ENCODE results near the gene MLANA.

MLANA gene, protein sequence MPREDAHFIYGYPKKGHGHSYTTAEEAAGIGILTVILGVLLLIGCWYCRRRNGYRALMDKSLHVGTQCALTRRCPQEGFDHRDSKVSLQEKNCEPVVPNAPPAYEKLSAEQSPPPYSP

DNA sequence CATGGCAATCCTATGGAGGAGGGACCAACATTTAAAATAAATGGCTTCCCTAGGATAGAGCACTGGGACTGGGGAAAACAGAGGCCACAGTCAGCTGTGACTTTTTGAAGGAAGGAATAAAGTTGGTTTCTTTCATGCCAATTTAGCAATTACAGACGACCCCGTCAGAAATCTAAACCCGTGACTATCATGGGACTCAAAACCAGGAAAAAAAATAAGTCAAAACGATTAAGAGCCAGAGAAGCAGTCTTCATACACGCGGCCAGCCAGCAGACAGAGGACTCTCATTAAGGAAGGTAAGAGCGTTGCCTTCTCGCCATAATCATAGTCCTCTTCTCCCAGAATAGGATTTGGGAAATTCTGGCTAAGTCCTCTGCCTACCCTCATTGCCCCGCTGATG, at the start of gene MLANA:
Gene MLANA (plus strand): TSS at position 249 of the 400 bp plus-strand sequence. CDS start 1,586 bp downstream, outside the sequence.
- no peaks in the 10 kb centered on the region for H3K9me3 ChIP-seq (ENCODE audit: control insufficient read depth in 2 of 2, low read length in 2 of 2)
- no peaks in the 10 kb centered on the region for H3K27me3 ChIP-seq (ENCODE audit: control insufficient read depth in 2 of 2, insufficient read depth in 2 of 2, low read length in 2 of 2)
- H3K36me3 ChIP-seq (ENCODE audit: control insufficient read depth in 2 of 2, insufficient read depth in 2 of 2, low read length in 2 of 2), result peaks cover 0 to 1% of the 10 kb centered on the region in 2 donors
- H3K4me3 ChIP-seq (ENCODE audit: low read length in 2 of 2), result no peak within 1 kb of the TSS
- H3K9ac ChIP-seq (ENCODE audit: low read depth in 1 of 2, low read length in 2 of 2), result no peak within 1 kb of the TSS
- H3K27ac ChIP-seq (ENCODE audit: low read depth in 2 of 2, low read length in 2 of 2), result no peak within 1 kb of the TSS
- no peaks in the 10 kb centered on the region for H3K4me1 ChIP-seq (ENCODE audit: control insufficient read depth in 2 of 2, insufficient read depth in 2 of 2, low read length in 2 of 2)

DNA sequence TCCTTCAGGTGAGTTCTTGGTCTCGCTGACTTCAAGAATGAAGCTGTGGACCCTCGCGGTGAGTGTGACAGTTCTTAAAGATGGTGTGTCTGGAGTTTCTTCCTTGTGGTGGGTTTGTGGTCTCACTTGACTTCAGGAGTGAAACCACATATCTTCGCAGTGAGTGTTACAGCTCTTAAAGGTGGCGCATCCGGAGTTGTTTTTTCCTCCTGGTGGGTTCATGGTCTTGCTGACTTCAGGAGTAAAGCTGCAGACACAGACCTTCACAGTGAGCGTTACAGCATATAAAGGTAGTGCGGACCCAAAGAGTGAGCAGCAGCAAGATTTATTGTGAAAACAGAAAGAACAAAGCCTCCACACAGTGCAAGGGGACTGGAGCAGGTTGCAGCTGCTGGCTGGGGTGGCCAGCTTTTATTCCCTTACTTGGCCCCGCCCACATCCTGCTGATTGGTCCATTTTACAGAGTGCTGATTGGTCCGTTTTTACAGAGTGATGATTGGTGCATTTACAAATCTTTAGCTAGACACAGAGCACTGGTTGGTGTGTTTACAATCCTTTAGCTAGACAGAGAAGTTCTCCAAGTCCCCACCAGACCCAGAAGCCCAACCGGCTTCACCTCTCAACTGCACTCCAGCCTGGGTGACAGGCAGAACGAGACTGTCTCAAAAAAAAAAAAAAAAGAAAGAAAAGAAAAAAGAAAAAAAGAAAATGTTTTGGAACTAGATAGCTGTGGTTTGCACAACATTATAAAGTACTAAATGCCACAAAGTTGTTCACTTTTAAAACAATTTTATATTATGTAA, 48.7 kb upstream of the MLANA start:
- Histone ChIP-seq H3K4me3 (ENCODE audit: low read length in 2 of 2) (peak overlapping the region in 1 of 2 donors; percentile 20), H3K27ac (ENCODE audit: low read depth in 2 of 2, low read length in 2 of 2) (no peak overlapping the region), H3K27me3 (ENCODE audit: control insufficient read depth in 2 of 2, insufficient read depth in 2 of 2, low read length in 2 of 2) (no peaks in the 10 kb centered on the region), H3K36me3 (ENCODE audit: control insufficient read depth in 2 of 2, insufficient read depth in 2 of 2, low read length in 2 of 2) (peaks cover 0 to 3% of the 10 kb centered on the region in 2 donors), H3K9me3 (ENCODE audit: control insufficient read depth in 2 of 2, low read length in 2 of 2) (no peaks in the 10 kb centered on the region), H3K9ac (ENCODE audit: low read depth in 1 of 2, low read length in 2 of 2) (no peak overlapping the region), H3K4me1 (ENCODE audit: control insufficient read depth in 2 of 2, insufficient read depth in 2 of 2, low read length in 2 of 2) (peaks cover 15 to 27% of the 10 kb centered on the region in 2 donors)

DNA sequence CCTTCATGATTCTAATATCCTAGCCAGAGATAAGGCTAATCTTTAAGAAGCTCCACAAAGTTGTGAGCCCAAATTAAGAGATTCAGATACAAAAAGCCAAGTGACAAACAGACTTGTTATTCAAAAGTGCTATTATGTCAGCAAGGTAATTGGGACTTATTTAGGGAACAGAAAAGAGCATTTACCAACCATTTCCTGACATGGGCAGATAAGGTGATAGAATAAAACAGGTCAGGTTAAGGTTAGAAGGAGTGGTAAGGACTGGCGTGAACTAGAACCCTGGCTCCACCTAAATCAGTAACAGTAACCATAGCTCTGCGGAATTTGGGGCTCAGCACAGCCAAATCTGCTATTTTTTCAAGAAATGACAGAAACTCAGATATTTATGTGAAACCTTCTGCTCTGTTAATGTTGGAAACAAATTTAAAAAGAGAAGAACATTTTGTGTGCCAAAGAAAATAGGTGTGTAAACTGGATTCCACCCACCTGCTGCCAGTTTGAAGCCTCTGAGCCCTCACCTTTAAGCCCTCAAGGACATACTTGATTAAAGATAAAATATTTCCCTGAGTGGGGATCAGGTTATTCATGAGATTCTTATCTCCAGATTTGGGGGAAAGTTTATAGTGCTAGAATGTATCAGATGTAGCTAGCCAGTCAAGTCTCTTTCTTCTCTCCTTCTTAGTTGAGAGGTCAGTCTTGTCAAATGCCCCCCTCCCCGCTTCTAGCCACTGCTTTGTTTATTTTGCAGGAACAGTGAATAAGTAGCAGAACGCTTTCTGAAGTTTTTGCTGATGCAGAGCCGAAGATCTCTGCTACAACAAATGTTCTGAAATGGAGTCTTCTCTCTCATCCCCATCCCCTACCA, 47.5 kb upstream of the MLANA start:
- Histone ChIP-seq H3K27me3 (ENCODE audit: control insufficient read depth in 2 of 2, insufficient read depth in 2 of 2, low read length in 2 of 2) (no peaks in the 10 kb centered on the region), H3K4me3 (ENCODE audit: low read length in 2 of 2) (peak overlapping the region in 1 of 2 donors; percentile 7), H3K9ac (ENCODE audit: low read depth in 1 of 2, low read length in 2 of 2) (peak overlapping the region in 1 of 2 donors; percentile 29), H3K27ac (ENCODE audit: low read depth in 2 of 2, low read length in 2 of 2) (peak overlapping the region in 1 of 2 donors; percentile 13), H3K4me1 (ENCODE audit: control insufficient read depth in 2 of 2, insufficient read depth in 2 of 2, low read length in 2 of 2) (peaks cover 15 to 27% of the 10 kb centered on the region in 2 donors), H3K9me3 (ENCODE audit: control insufficient read depth in 2 of 2, low read length in 2 of 2) (no peaks in the 10 kb centered on the region), H3K36me3 (ENCODE audit: control insufficient read depth in 2 of 2, insufficient read depth in 2 of 2, low read length in 2 of 2) (peaks cover 0 to 3% of the 10 kb centered on the region in 2 donors)

DNA sequence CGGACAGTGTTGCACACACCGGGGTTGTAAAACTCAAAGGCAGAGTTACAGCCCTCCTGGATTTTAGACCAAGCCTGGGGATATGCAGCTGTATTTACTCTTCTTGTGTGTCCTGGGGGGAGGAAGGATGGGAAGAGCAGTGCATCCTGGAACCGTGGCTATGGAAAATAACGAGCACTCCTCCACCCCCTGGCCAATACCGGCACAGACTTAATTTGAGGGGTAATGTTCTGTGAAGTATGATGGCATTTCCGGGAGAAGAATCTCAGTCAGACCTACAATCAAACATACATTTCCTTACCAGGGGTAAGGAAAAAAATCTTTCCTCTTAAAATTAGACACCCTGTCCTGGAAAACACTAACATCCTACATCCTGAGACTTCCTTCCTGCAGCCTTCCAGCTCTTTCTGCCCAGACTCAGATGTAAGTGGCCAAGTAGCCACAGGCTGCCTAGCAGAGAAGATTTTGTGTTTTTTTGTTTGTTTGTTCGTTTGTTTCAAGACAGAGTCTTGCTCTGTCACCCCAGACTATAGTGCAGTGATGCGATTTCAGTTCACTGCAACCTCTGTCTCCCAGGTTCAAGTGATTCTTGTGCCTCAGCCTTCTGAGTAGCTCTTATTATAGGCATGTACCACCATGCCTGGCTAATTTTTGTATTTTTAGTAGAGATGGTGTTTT, 46.8 kb upstream of the MLANA start:
- Histone ChIP-seq H3K36me3 (ENCODE audit: control insufficient read depth in 2 of 2, insufficient read depth in 2 of 2, low read length in 2 of 2) (peaks cover 0 to 3% of the 10 kb centered on the region in 2 donors), H3K27me3 (ENCODE audit: control insufficient read depth in 2 of 2, insufficient read depth in 2 of 2, low read length in 2 of 2) (no peaks in the 10 kb centered on the region), H3K4me1 (ENCODE audit: control insufficient read depth in 2 of 2, insufficient read depth in 2 of 2, low read length in 2 of 2) (peaks cover 15 to 23% of the 10 kb centered on the region in 2 donors), H3K9me3 (ENCODE audit: control insufficient read depth in 2 of 2, low read length in 2 of 2) (no peaks in the 10 kb centered on the region), H3K4me3 (ENCODE audit: low read length in 2 of 2) (peak overlapping the region in 1 of 2 donors; percentile 7), H3K9ac (ENCODE audit: low read depth in 1 of 2, low read length in 2 of 2) (peak overlapping the region in 1 of 2 donors; percentile 29), H3K27ac (ENCODE audit: low read depth in 2 of 2, low read length in 2 of 2) (peak overlapping the region in 1 of 2 donors; percentile 13)

DNA sequence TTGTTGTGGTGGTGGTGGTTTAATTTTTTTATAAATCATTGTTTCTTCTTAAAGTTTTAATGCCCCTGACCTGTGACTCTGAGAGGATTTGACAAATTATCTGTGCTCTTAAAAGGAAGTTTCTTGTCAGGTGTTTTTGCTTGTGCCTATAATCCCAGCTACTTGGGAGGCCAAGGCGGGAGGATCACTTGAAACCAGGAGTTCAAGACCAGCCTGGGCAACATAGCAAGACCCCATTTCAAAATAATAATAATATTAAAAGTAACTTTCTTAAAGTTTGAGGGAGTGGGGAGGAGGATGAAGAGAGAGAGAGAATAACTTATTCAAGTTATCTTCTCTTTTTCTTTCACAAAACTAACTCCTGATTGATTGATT, 45.5 kb upstream of the MLANA start:
- H3K27ac ChIP-seq (ENCODE audit: low read depth in 2 of 2, low read length in 2 of 2), result no peak overlapping the region

DNA sequence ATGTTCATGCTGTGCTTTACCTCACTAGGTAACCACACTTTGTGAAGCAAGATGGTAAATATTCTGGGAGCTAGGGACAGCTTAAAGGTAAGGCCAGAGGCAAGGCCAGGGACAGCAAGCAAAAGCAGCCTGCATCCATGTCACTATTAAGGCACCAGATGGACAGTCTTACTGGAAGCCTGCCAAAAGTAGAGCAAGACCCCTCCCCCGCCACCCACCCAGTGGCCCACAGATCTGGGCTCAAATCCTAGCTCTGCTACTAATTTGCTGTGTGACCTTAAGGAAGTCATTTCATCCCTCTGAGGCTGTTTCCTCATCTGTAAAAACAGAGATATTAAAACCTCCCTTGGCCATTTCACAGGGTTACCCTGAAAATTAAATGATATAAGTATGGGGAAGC, 44.6 kb upstream of the MLANA start:
- Histone ChIP-seq H3K36me3 (ENCODE audit: control insufficient read depth in 2 of 2, insufficient read depth in 2 of 2, low read length in 2 of 2) (peaks cover 0 to 3% of the 10 kb centered on the region in 2 donors), H3K4me3 (ENCODE audit: low read length in 2 of 2) (no peak overlapping the region), H3K9me3 (ENCODE audit: control insufficient read depth in 2 of 2, low read length in 2 of 2) (no peaks in the 10 kb centered on the region), H3K27me3 (ENCODE audit: control insufficient read depth in 2 of 2, insufficient read depth in 2 of 2, low read length in 2 of 2) (no peaks in the 10 kb centered on the region), H3K27ac (ENCODE audit: low read depth in 2 of 2, low read length in 2 of 2) (no peak overlapping the region), H3K9ac (ENCODE audit: low read depth in 1 of 2, low read length in 2 of 2) (no peak overlapping the region), H3K4me1 (ENCODE audit: control insufficient read depth in 2 of 2, insufficient read depth in 2 of 2, low read length in 2 of 2) (peaks cover 10 to 22% of the 10 kb centered on the region in 2 donors)

More for the DNA sequence above, 45.5 kb upstream of the MLANA start:
- Histone ChIP-seq H3K4me1 (ENCODE audit: control insufficient read depth in 2 of 2, insufficient read depth in 2 of 2, low read length in 2 of 2) (peaks cover 10 to 17% of the 10 kb centered on the region in 2 donors), H3K9me3 (ENCODE audit: control insufficient read depth in 2 of 2, low read length in 2 of 2) (no peaks in the 10 kb centered on the region), H3K4me3 (ENCODE audit: low read length in 2 of 2) (no peak overlapping the region), H3K9ac (ENCODE audit: low read depth in 1 of 2, low read length in 2 of 2) (no peak overlapping the region), H3K27me3 (ENCODE audit: control insufficient read depth in 2 of 2, insufficient read depth in 2 of 2, low read length in 2 of 2) (no peaks in the 10 kb centered on the region), H3K36me3 (ENCODE audit: control insufficient read depth in 2 of 2, insufficient read depth in 2 of 2, low read length in 2 of 2) (peaks cover 0 to 3% of the 10 kb centered on the region in 2 donors)

DNA sequence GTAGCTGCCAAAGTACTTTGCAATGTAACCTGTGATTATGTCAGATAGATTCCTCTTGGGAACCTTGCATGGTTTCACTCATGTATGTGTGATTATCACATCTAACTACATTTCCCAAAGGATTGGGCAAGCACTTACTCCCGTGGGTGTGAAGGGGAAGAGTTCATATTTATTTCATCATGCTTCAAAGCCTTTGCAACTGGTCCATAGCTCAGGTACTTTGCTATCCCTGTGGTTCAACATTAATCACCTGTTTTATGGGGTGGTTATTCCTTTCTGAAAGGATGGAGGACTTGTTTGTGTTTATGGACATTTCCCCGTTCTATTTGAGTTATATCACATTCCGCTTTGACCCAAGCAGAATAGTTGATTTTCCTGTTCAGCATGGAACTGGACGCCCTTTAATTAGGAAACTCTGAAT, 44.2 kb upstream of the MLANA start:
- no peak overlapping the region for H3K4me3 ChIP-seq (ENCODE audit: low read length in 2 of 2)
- H3K27me3 ChIP-seq (ENCODE audit: control insufficient read depth in 2 of 2, insufficient read depth in 2 of 2, low read length in 2 of 2), result no peaks in the 10 kb centered on the region
- H3K4me1 ChIP-seq (ENCODE audit: control insufficient read depth in 2 of 2, insufficient read depth in 2 of 2, low read length in 2 of 2), result peaks cover 10 to 25% of the 10 kb centered on the region in 2 donors
- no peak overlapping the region for H3K27ac ChIP-seq (ENCODE audit: low read depth in 2 of 2, low read length in 2 of 2)
- no peak overlapping the region for H3K9ac ChIP-seq (ENCODE audit: low read depth in 1 of 2, low read length in 2 of 2)
- H3K36me3 ChIP-seq (ENCODE audit: control insufficient read depth in 2 of 2, insufficient read depth in 2 of 2, low read length in 2 of 2), result peaks cover 0 to 3% of the 10 kb centered on the region in 2 donors
- H3K9me3 ChIP-seq (ENCODE audit: control insufficient read depth in 2 of 2, low read length in 2 of 2), result no peaks in the 10 kb centered on the region

DNA sequence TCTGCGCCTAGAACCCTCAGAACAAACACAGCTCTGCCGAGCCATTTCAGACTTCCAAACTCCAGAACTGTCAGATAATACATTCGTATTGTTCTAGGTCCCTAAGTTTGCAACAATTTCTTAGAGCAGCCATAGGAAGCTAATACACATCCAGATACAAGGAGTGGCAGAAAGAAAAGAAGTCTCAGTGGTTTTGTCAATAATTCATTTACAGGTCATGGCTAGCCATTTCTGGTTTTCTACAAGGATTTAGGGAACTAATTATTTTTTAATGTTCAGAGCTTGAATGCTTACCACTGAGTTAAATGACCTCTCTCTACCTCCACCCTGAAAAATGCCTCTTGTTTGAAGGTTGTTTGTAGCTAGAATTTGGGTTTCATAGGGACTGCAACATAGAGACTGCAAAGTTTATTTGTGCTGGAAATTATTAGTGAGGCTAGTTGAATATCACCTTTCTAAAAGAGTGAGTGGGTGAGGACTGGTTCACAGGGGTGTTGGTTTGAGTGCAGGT, 42.3 kb upstream of the MLANA start:
- Histone ChIP-seq H3K4me1 (ENCODE audit: control insufficient read depth in 2 of 2, insufficient read depth in 2 of 2, low read length in 2 of 2) (peaks cover 7 to 24% of the 10 kb centered on the region in 2 donors), H3K36me3 (ENCODE audit: control insufficient read depth in 2 of 2, insufficient read depth in 2 of 2, low read length in 2 of 2) (no peaks in the 10 kb centered on the region), H3K4me3 (ENCODE audit: low read length in 2 of 2) (no peak overlapping the region), H3K9me3 (ENCODE audit: control insufficient read depth in 2 of 2, low read length in 2 of 2) (no peaks in the 10 kb centered on the region), H3K27ac (ENCODE audit: low read depth in 2 of 2, low read length in 2 of 2) (no peak overlapping the region), H3K9ac (ENCODE audit: low read depth in 1 of 2, low read length in 2 of 2) (no peak overlapping the region), H3K27me3 (ENCODE audit: control insufficient read depth in 2 of 2, insufficient read depth in 2 of 2, low read length in 2 of 2) (no peaks in the 10 kb centered on the region)

DNA sequence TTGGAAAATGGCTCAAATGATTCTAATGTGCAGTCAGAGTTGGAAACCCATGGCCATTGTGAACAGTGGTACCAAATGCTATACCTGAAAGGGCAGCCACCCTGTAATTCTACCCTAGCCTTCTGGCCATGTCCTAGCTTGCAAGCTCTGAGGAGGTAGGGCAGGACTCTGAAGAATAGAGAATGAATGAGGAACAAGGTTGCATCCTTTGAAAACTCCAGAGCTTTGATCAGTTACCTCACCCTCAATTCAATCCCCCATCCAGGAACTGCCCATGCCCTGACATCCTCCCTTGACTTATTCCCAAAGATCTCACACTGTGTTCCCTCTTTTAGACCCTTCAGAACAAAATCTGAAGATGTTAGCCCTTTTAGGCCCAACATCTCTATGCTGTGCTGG, 40.0 kb upstream of the MLANA start:
- Histone ChIP-seq H3K27me3 (ENCODE audit: control insufficient read depth in 2 of 2, insufficient read depth in 2 of 2, low read length in 2 of 2) (no peaks in the 10 kb centered on the region), H3K4me1 (ENCODE audit: control insufficient read depth in 2 of 2, insufficient read depth in 2 of 2, low read length in 2 of 2) (peaks cover 0 to 13% of the 10 kb centered on the region in 2 donors), H3K9ac (ENCODE audit: low read depth in 1 of 2, low read length in 2 of 2) (no peak overlapping the region), H3K36me3 (ENCODE audit: control insufficient read depth in 2 of 2, insufficient read depth in 2 of 2, low read length in 2 of 2) (no peaks in the 10 kb centered on the region), H3K4me3 (ENCODE audit: low read length in 2 of 2) (no peak overlapping the region), H3K9me3 (ENCODE audit: control insufficient read depth in 2 of 2, low read length in 2 of 2) (no peaks in the 10 kb centered on the region), H3K27ac (ENCODE audit: low read depth in 2 of 2, low read length in 2 of 2) (peak overlapping the region in 1 of 2 donors; percentile 20)
